GM12801 (cell line): Measurements from ENCODE around the gene DSTN.

Experiments
- TF ChIP-seq, protein P1 (sequence below): IDR thresholded peaks from one replicate; pipeline ENCODE4 v1.5.1; 2011; ENCODE audit warnings: control low read depth; ENCODE audit not compliant: insufficient read length; ENCODE audit errors: extremely low read depth

The DSTN gene

DNA sequence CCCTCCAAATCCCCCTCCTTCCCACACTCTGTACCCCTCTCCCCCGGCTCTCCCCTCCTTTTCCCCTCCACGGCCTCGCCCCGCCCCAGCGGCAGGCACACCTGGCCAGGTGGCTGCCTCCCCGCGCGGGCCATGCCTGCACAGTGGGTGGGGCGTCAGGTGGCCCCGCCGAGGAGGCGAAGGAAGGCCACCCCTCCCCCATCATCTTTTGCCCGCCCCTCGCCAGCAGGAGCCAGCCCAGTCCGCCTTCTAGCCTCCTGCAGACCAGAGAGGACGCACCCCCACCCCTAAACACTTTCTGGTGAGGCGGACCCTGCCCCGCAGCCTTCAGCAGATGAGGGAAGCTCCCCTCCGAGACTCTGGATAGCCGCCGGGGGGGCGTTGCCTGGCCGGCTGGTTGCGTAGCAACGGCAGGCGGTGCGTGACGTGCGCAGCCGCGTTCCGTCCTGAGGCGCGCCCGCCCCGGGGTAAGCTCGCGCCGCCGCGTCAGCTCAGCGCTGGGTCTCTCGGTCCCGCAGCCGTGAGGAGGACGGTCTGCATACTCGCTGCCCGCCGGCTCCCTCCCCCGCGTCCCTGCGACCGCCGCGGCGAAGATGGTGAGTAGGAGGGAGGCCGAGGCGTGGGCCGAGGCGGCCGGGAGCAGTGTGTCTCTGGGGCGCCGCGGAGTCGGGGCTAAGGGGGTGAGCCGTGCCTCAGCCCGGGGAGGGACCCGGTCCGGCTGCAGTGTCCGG, at the start of gene DSTN:
TSS of gene DSTN (plus strand) at position 460 of the 731 bp plus-strand sequence. CDS start at position 594, 134 bp downstream.
- TF ChIP-seq, protein P1, sequence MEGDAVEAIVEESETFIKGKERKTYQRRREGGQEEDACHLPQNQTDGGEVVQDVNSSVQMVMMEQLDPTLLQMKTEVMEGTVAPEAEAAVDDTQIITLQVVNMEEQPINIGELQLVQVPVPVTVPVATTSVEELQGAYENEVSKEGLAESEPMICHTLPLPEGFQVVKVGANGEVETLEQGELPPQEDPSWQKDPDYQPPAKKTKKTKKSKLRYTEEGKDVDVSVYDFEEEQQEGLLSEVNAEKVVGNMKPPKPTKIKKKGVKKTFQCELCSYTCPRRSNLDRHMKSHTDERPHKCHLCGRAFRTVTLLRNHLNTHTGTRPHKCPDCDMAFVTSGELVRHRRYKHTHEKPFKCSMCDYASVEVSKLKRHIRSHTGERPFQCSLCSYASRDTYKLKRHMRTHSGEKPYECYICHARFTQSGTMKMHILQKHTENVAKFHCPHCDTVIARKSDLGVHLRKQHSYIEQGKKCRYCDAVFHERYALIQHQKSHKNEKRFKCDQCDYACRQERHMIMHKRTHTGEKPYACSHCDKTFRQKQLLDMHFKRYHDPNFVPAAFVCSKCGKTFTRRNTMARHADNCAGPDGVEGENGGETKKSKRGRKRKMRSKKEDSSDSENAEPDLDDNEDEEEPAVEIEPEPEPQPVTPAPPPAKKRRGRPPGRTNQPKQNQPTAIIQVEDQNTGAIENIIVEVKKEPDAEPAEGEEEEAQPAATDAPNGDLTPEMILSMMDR, result no peak

DNA sequence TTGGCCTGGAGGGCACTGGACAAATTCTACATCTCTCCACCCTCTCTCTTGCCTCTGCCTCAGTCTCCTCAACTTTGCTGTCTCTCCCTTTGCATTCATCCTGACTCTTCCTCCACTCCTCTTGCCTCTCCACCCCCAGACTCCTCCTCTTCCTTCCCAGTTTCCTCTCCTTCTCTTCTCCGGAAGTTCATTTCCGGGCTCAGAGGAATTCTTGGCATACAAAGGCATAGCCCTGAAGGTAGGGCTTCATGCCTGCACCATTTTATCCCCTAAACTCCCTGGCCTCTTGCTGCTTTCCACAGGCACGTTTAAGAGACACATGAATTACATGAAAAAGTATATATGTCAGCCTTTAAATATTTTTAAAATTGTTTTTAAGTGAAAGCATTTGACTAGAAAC, 49.3 kb upstream of the DSTN start:
- TF ChIP-seq, protein P1, result no peak

DNA sequence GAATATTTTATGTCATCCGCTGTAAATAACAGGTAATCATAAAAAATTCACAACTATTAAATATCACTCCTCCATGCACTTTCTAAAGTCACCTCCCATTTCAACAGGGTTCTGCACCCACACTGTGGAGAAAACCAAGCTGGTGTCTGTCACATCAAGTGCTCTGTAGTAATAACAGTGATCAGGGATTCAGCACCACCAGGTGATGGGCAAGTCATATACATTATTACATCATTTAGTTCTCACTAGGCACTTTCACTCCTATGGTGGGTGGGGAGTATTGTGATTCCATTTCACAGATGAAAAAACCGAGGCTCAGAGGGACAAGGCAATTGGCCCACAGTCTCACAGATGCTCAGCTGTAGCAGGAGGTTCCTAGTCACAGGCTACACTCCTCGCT, 47.3 kb upstream of the DSTN start:
- TF ChIP-seq, protein P1, result no peak

DNA sequence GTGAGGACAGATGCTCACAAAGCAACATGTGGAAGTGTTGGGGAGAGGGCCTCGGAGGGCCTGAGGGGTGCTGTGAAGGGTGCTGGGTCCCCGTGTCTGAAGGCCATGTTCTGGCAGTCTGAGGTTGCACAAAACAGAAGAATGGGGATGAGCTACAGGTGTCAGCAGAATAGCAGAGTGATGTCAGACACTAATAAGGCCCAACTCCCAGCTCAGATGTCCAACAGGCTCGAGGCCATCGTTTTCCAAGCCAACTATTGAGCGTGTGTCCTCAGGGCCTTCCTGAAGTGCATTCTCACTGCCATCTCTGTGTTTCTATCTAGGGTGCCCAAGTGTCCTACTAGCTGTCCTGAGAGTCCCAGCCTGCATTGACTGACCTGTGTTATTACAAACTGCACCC, 46.5 kb upstream of the DSTN start:
- TF ChIP-seq, protein P1, result no peak

DNA sequence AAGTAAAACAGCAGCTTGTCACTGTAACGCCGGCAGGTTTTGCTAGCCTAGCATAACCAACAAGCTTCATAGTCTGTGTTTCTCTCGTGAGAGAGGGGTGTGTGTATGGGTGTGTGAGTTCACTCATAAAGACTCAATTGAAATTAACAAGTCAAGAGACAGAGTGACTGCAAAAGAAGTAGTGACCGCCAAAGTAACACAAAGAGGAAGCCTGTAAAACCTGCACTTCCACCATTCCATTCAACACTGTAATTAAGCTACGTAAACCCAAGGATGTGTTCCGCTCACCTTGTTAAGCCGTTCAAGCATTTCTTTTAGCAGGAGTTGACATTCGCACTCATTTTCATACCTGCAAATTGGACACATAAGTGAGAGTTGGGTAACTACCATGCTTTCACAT, 45.3 kb upstream of the DSTN start:
- TF ChIP-seq, protein P1, result no peak

DNA sequence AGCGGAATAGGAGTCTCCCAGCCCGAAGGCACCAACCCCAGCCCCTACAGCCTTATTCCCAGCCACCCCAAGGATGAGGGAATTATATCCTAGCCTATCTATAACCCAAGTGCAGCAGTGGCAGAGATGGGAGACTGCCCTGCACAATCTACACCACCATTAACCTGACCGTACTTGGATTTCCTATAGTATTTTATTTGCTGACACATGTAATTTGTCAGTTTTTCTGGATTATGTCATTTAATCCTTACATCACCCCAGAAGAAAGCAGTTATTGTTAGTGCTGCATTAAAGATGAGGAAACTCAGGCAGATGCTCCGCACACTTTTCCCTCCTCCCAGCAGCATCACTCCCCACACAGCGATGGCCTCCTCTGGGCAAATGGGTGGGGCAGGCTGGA, 44.7 kb upstream of the DSTN start:
- TF ChIP-seq, protein P1, result no peak

DNA sequence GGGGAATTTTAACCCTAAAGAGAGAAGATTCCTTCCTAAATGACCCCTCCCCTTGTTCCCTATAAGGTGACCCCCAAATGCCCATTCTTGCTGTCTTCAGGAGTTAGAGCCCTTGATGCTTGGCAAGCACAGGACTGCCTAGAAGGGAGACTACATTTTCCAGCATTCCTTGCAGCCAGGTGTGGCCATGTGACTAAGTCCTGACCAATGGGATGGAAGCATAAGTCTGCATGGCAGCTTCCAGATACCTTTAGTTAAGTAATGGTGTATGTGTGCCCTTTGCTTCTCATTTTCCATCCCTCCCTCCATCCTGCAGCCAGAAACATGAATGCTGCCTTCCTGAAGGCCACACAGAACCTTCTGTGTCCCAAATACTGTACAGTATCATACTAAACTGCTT, 44.2 kb upstream of the DSTN start:
- TF ChIP-seq, protein P1, result no peak
